Natural killer cell (primary cell): ENCODE results near the gene MLLT1. TPM values are rescaled to one million over a fixed set of nuclear protein-coding genes. Genes with fewer than 3 reads are reported as not detected.

Experiments
- ATAC-seq, 3 donors: fragments of 150-1000 bp in 2 of 3; fragments of 200-7000 bp in 1 of 3; cut with Tn5 transposase; 1 replicate in 1 of 3; 2 replicates in 2 of 3; pipeline ENCODE4 v1.10.0; 2021; ENCODE audit warnings: mild to moderate bottlenecking in 2 of 3, moderate library complexity in 2 of 3
- DNase-seq, 2 donors: peaks; one replicate each; pipeline versions ENCODE4 v3.0.0 to v3.0.0-alpha.2; 2013 to 2021; ENCODE audit warnings: mixed read lengths in 1 of 2
- H3K27ac ChIP-seq: one replicate; pipeline ENCODE4 v1.5.1; 2013; ENCODE audit warnings: mild to moderate bottlenecking, low read length
- H3K27me3 ChIP-seq: one replicate; pipeline ENCODE4 v1.6.1; 2013; ENCODE audit warnings: low read length; ENCODE audit not compliant: control insufficient read depth, insufficient read depth
- H3K36me3 ChIP-seq: one replicate; pipeline ENCODE4 v1.6.1; 2013; ENCODE audit warnings: low read length; ENCODE audit not compliant: control insufficient read depth, insufficient read depth
- H3K4me1 ChIP-seq: one replicate; pipeline ENCODE4 v1.6.1; 2013; ENCODE audit warnings: low read length; ENCODE audit not compliant: control insufficient read depth, insufficient read depth
- H3K4me3 ChIP-seq: one replicate; pipeline ENCODE4 v1.5.1; 2013; ENCODE audit warnings: low read length
- H3K9me3 ChIP-seq: one replicate; pipeline ENCODE4 v1.6.1; 2013; ENCODE audit warnings: low read length; ENCODE audit not compliant: control insufficient read depth, insufficient read depth
- H3K27ac Mint-ChIP-seq, 2 donors: one replicate each; pipeline ENCODE4 v1.8.0; 2022; ENCODE audit warnings: mild to moderate bottlenecking in 2 of 2, mixed read lengths in 2 of 2, moderate library complexity in 1 of 2
- H3K27me3 Mint-ChIP-seq, 2 donors: one replicate each; pipeline ENCODE4 v1.8.0; 2022; ENCODE audit warnings: low read depth in 2 of 2, mixed read lengths in 2 of 2
- H3K36me3 Mint-ChIP-seq: one replicate; pipeline ENCODE4 v1.8.0; 2022; ENCODE audit warnings: mixed read lengths
- H3K4me1 Mint-ChIP-seq, 2 donors: one replicate each; pipeline ENCODE4 v1.8.0; 2022; ENCODE audit warnings: mixed read lengths in 2 of 2
- H3K4me3 Mint-ChIP-seq: one replicate; pipeline ENCODE4 v1.8.0; 2022; ENCODE audit warnings: mild to moderate bottlenecking, moderate library complexity, mixed read lengths
- H3K9me3 Mint-ChIP-seq, 2 donors: one replicate each; pipeline ENCODE4 v1.8.0; 2022; ENCODE audit warnings: mixed read lengths in 2 of 2
- CTCF ChIP-seq: fragments of 200-600 bp; IDR thresholded peaks from one replicate; pipeline ENCODE4 v1.8.0; 2022; ENCODE audit warnings: antibody characterized with exemption
- WGBS: methylation state at CpG from one replicate; pipeline ENCODE4 v1.1.7; 2013; ENCODE audit warnings: missing lambda C conversion rate; ENCODE audit not compliant: insufficient coverage; 5-methylcytosine and 5-hydroxymethylcytosine counted together
- intact Hi-C: fragments of 100-400 bp; cut with micrococcal nuclease; formaldehyde crosslinking; loops from one replicate; pipeline ENCODE4 v1.14.2; 2022
- total RNA-seq, 4 donors: library from RNA; stranded (reverse); fragments of 120-200 nt in 1 of 4; gene quantifications; one replicate each; pipeline versions ENCODE4 v1.2.3 to v1.2.4, GENCODE V29; 2013 to 2022

The MLLT1 gene
- total RNA-seq, 3 donors from 2014 or later (not counting 1 experiment from before 2014, with no cell fraction given), result 30.2 to 43.8 (median 36.6) TPM

GRCh38 chr19:6230991-6231448, 48.8 kb downstream of the MLLT1 start:
- Mint-ChIP-seq H3K9me3 (no peaks in the 10 kb centered on the region), H3K27ac (peak overlapping the region; percentile 10 to 76)

GRCh38 chr19:6229951-6230712, 49.6 kb downstream of the MLLT1 start:
- Mint-ChIP-seq H3K27ac (peak overlapping the region; percentile 10 to 76), H3K4me3 (no peak overlapping the region), H3K4me1 (peaks cover 29 to 51% of the 10 kb centered on the region in 2 donors), H3K9me3 (no peaks in the 10 kb centered on the region), H3K36me3 (no peaks in the 10 kb centered on the region), H3K27me3 (no peaks in the 10 kb centered on the region)
- TF ChIP-seq CTCF, result no peak
- Histone ChIP-seq H3K27me3 (no peaks in the 10 kb centered on the region), H3K9me3 (no peaks in the 10 kb centered on the region), H3K4me1 (peaks cover 21% of the 10 kb centered on the region), H3K36me3 (peaks cover 15% of the 10 kb centered on the region), H3K27ac (no peak overlapping the region), H3K4me3 (no peak overlapping the region)
- WGBS, result 93% methylated on average over 43 of the region's 43 CpGs
- ATAC-seq (no peak), DNase-seq (no peak)
- intact Hi-C loops, result no loop called here

More at GRCh38 chr19:6230991-6231448, 48.8 kb downstream of the MLLT1 start:
- ATAC-seq (peak in 1 of 3 donors; percentile 68), DNase-seq (no peak)
- Mint-ChIP-seq H3K4me3 (peak overlapping the region; percentile 7), H3K36me3 (no peaks in the 10 kb centered on the region), H3K27me3 (no peaks in the 10 kb centered on the region), H3K4me1 (peaks cover 29 to 60% of the 10 kb centered on the region in 2 donors)
- Histone ChIP-seq H3K4me1 (peaks cover 21% of the 10 kb centered on the region), H3K36me3 (peaks cover 10% of the 10 kb centered on the region), H3K4me3 (no peak overlapping the region), H3K27ac (no peak overlapping the region), H3K9me3 (no peaks in the 10 kb centered on the region), H3K27me3 (no peaks in the 10 kb centered on the region)
- intact Hi-C loops, result no loop called here
- WGBS, result 70% methylated on average over 17 of the region's 17 CpGs
- no peak for TF ChIP-seq CTCF

- H3K27me3 ChIP-seq, result no peaks in the 10 kb centered on the region
- TF ChIP-seq CTCF, result no peak
- no peaks in the 10 kb centered on the region for H3K36me3 Mint-ChIP-seq
- H3K4me1 Mint-ChIP-seq, result peaks cover 23 to 43% of the 10 kb centered on the region in 2 donors
- H3K4me3 Mint-ChIP-seq, result no peak overlapping the region
- no peaks in the 10 kb centered on the region for H3K9me3 Mint-ChIP-seq
- peak overlapping the region in 1 of 2 donors; percentile 13 for H3K27ac Mint-ChIP-seq
- H3K9me3 ChIP-seq, result no peaks in the 10 kb centered on the region
- no peaks in the 10 kb centered on the region for H3K27me3 Mint-ChIP-seq
- no peak for DNase-seq
- H3K36me3 ChIP-seq, result peaks cover 15% of the 10 kb centered on the region
- 96% methylated on average over 27 of the region's 27 CpGs for WGBS
- no peak overlapping the region for H3K27ac ChIP-seq
- intact Hi-C loops, result no loop called here
- H3K4me3 ChIP-seq, result no peak overlapping the region
- ATAC-seq, result no peak
- peaks cover 18% of the 10 kb centered on the region for H3K4me1 ChIP-seq
These were observed 50.4 kb downstream of the MLLT1 start for GRCh38 chr19:6229216-6229913.
